ENCODE results near the gene CNDP1.
"Not testable (repeated sequence)": the region's sequence is repeated elsewhere in the genome, so short reads cannot be mapped to it uniquely, and the experiment has no call there.

CNDP1 gene

GRCh38 chr18:74556126-74556525 is 21.8 kb downstream of the CNDP1 start:
- Histone ChIP-seq H3K27ac (ENCODE audit: low read depth in 2 of 2, low read length in 2 of 2) (no peak overlapping the region), H3K27me3 (ENCODE audit: control insufficient read depth in 2 of 2, insufficient read depth in 2 of 2, low read length in 2 of 2) (peaks cover 0 to 7% of the 10 kb centered on the region in 2 donors), H3K4me3 (ENCODE audit: low read length in 2 of 2) (no peak overlapping the region), H3K36me3 (ENCODE audit: control insufficient read depth in 2 of 2, insufficient read depth in 2 of 2, low read length in 2 of 2) (no peaks in the 10 kb centered on the region), H3K4me1 (ENCODE audit: control insufficient read depth in 2 of 2, insufficient read depth in 2 of 2, low read length in 2 of 2) (no peaks in the 10 kb centered on the region), H3K9me3 (ENCODE audit: control insufficient read depth in 2 of 2, low read length in 2 of 2) (no peaks in the 10 kb centered on the region), H3K9ac (ENCODE audit: low read depth in 1 of 2, low read length in 2 of 2) (no peak overlapping the region)

GRCh38 chr18:74558096-74558495 is 23.8 kb downstream of the CNDP1 start:
- no peaks in the 10 kb centered on the region for H3K9me3 ChIP-seq (ENCODE audit: control insufficient read depth in 2 of 2, low read length in 2 of 2)
- no peak overlapping the region for H3K27ac ChIP-seq (ENCODE audit: low read depth in 2 of 2, low read length in 2 of 2)
- H3K36me3 ChIP-seq (ENCODE audit: control insufficient read depth in 2 of 2, insufficient read depth in 2 of 2, low read length in 2 of 2), result no peaks in the 10 kb centered on the region
- H3K4me1 ChIP-seq (ENCODE audit: control insufficient read depth in 2 of 2, insufficient read depth in 2 of 2, low read length in 2 of 2), result no peaks in the 10 kb centered on the region
- H3K27me3 ChIP-seq (ENCODE audit: control insufficient read depth in 2 of 2, insufficient read depth in 2 of 2, low read length in 2 of 2), result peaks cover 0 to 7% of the 10 kb centered on the region in 2 donors
- no peak overlapping the region for H3K9ac ChIP-seq (ENCODE audit: low read depth in 1 of 2, low read length in 2 of 2)
- H3K4me3 ChIP-seq (ENCODE audit: low read length in 2 of 2), result no peak overlapping the region

- H3K9me3 ChIP-seq (ENCODE audit: control insufficient read depth in 2 of 2, low read length in 2 of 2), result no peaks in the 10 kb centered on the region
- no peaks in the 10 kb centered on the region for H3K36me3 ChIP-seq (ENCODE audit: control insufficient read depth in 2 of 2, insufficient read depth in 2 of 2, low read length in 2 of 2)
- H3K9ac ChIP-seq (ENCODE audit: low read depth in 1 of 2, low read length in 2 of 2), result no peak overlapping the region
- H3K4me3 ChIP-seq (ENCODE audit: low read length in 2 of 2), result no peak overlapping the region
- no peaks in the 10 kb centered on the region for H3K27me3 ChIP-seq (ENCODE audit: control insufficient read depth in 2 of 2, insufficient read depth in 2 of 2, low read length in 2 of 2)
- no peak overlapping the region for H3K27ac ChIP-seq (ENCODE audit: low read depth in 2 of 2, low read length in 2 of 2)
- H3K4me1 ChIP-seq (ENCODE audit: control insufficient read depth in 2 of 2, insufficient read depth in 2 of 2, low read length in 2 of 2), result peaks cover 0 to 13% of the 10 kb centered on the region in 2 donors
Measured at GRCh38 chr18:74562131-74562730, 27.9 kb downstream of the CNDP1 start.

- Histone ChIP-seq H3K4me3 (ENCODE audit: low read length in 2 of 2) (no peak overlapping the region), H3K9ac (ENCODE audit: low read depth in 1 of 2, low read length in 2 of 2) (no peak overlapping the region), H3K9me3 (ENCODE audit: control insufficient read depth in 2 of 2, low read length in 2 of 2) (no peaks in the 10 kb centered on the region), H3K36me3 (ENCODE audit: control insufficient read depth in 2 of 2, insufficient read depth in 2 of 2, low read length in 2 of 2) (no peaks in the 10 kb centered on the region), H3K4me1 (ENCODE audit: control insufficient read depth in 2 of 2, insufficient read depth in 2 of 2, low read length in 2 of 2) (peaks cover 0 to 13% of the 10 kb centered on the region in 2 donors), H3K27me3 (ENCODE audit: control insufficient read depth in 2 of 2, insufficient read depth in 2 of 2, low read length in 2 of 2) (peaks cover 0 to under 1% of the 10 kb centered on the region in 2 donors), H3K27ac (ENCODE audit: low read depth in 2 of 2, low read length in 2 of 2) (no peak overlapping the region)
Measured at GRCh38 chr18:74562775-74563174, 28.5 kb downstream of the CNDP1 start.

GRCh38 chr18:74563999-74564398 is 29.7 kb downstream of the CNDP1 start:
- Histone ChIP-seq H3K9ac (ENCODE audit: low read depth in 1 of 2, low read length in 2 of 2) (no peak overlapping the region), H3K27me3 (ENCODE audit: control insufficient read depth in 2 of 2, insufficient read depth in 2 of 2, low read length in 2 of 2) (peaks cover 0 to 1% of the 10 kb centered on the region in 2 donors), H3K9me3 (ENCODE audit: control insufficient read depth in 2 of 2, low read length in 2 of 2) (no peaks in the 10 kb centered on the region), H3K36me3 (ENCODE audit: control insufficient read depth in 2 of 2, insufficient read depth in 2 of 2, low read length in 2 of 2) (no peaks in the 10 kb centered on the region), H3K27ac (ENCODE audit: low read depth in 2 of 2, low read length in 2 of 2) (no peak overlapping the region), H3K4me1 (ENCODE audit: control insufficient read depth in 2 of 2, insufficient read depth in 2 of 2, low read length in 2 of 2) (peaks cover 0 to 13% of the 10 kb centered on the region in 2 donors), H3K4me3 (ENCODE audit: low read length in 2 of 2) (no peak overlapping the region)

- H3K9ac ChIP-seq (ENCODE audit: low read depth in 1 of 2, low read length in 2 of 2); H3K36me3 ChIP-seq (ENCODE audit: control insufficient read depth in 2 of 2, insufficient read depth in 2 of 2, low read length in 2 of 2); H3K4me3 ChIP-seq (ENCODE audit: low read length in 2 of 2); H3K9me3 ChIP-seq (ENCODE audit: control insufficient read depth in 2 of 2, low read length in 2 of 2); H3K27me3 ChIP-seq (ENCODE audit: control insufficient read depth in 2 of 2, insufficient read depth in 2 of 2, low read length in 2 of 2); H3K27ac ChIP-seq (ENCODE audit: low read depth in 2 of 2, low read length in 2 of 2): not testable (repeated sequence)
- peaks cover 0 to 13% of the 10 kb centered on the region in 2 donors for H3K4me1 ChIP-seq (ENCODE audit: control insufficient read depth in 2 of 2, insufficient read depth in 2 of 2, low read length in 2 of 2)
Measured at GRCh38 chr18:74565164-74565563, 30.9 kb downstream of the CNDP1 start.

GRCh38 chr18:74565993-74566392 is 31.7 kb downstream of the CNDP1 start:
- H3K4me3 ChIP-seq (ENCODE audit: low read length in 2 of 2); H3K27ac ChIP-seq (ENCODE audit: low read depth in 2 of 2, low read length in 2 of 2); H3K27me3 ChIP-seq (ENCODE audit: control insufficient read depth in 2 of 2, insufficient read depth in 2 of 2, low read length in 2 of 2); H3K36me3 ChIP-seq (ENCODE audit: control insufficient read depth in 2 of 2, insufficient read depth in 2 of 2, low read length in 2 of 2); H3K9ac ChIP-seq (ENCODE audit: low read depth in 1 of 2, low read length in 2 of 2); H3K9me3 ChIP-seq (ENCODE audit: control insufficient read depth in 2 of 2, low read length in 2 of 2): not testable (repeated sequence)
- peaks cover 0 to 13% of the 10 kb centered on the region in 2 donors for H3K4me1 ChIP-seq (ENCODE audit: control insufficient read depth in 2 of 2, insufficient read depth in 2 of 2, low read length in 2 of 2)

GRCh38 chr18:74567822-74568221 is 33.5 kb downstream of the CNDP1 start:
- no peaks in the 10 kb centered on the region for H3K36me3 ChIP-seq (ENCODE audit: control insufficient read depth in 2 of 2, insufficient read depth in 2 of 2, low read length in 2 of 2)
- no peak overlapping the region for H3K4me3 ChIP-seq (ENCODE audit: low read length in 2 of 2)
- peaks cover 0 to 1% of the 10 kb centered on the region in 2 donors for H3K27me3 ChIP-seq (ENCODE audit: control insufficient read depth in 2 of 2, insufficient read depth in 2 of 2, low read length in 2 of 2)
- no peak overlapping the region for H3K27ac ChIP-seq (ENCODE audit: low read depth in 2 of 2, low read length in 2 of 2)
- H3K4me1 ChIP-seq (ENCODE audit: control insufficient read depth in 2 of 2, insufficient read depth in 2 of 2, low read length in 2 of 2), result peaks cover 0 to 13% of the 10 kb centered on the region in 2 donors
- no peaks in the 10 kb centered on the region for H3K9me3 ChIP-seq (ENCODE audit: control insufficient read depth in 2 of 2, low read length in 2 of 2)
- no peak overlapping the region for H3K9ac ChIP-seq (ENCODE audit: low read depth in 1 of 2, low read length in 2 of 2)

GRCh38 chr18:74569401-74569800 is 35.1 kb downstream of the CNDP1 start:
- Histone ChIP-seq H3K27me3 (ENCODE audit: control insufficient read depth in 2 of 2, insufficient read depth in 2 of 2, low read length in 2 of 2) (peaks cover 0 to 1% of the 10 kb centered on the region in 2 donors), H3K36me3 (ENCODE audit: control insufficient read depth in 2 of 2, insufficient read depth in 2 of 2, low read length in 2 of 2) (no peaks in the 10 kb centered on the region), H3K27ac (ENCODE audit: low read depth in 2 of 2, low read length in 2 of 2) (no peak overlapping the region), H3K4me3 (ENCODE audit: low read length in 2 of 2) (no peak overlapping the region), H3K4me1 (ENCODE audit: control insufficient read depth in 2 of 2, insufficient read depth in 2 of 2, low read length in 2 of 2) (peaks cover 0 to 12% of the 10 kb centered on the region in 2 donors), H3K9me3 (ENCODE audit: control insufficient read depth in 2 of 2, low read length in 2 of 2) (no peaks in the 10 kb centered on the region), H3K9ac (ENCODE audit: low read depth in 1 of 2, low read length in 2 of 2) (no peak overlapping the region)

- H3K9ac ChIP-seq (ENCODE audit: low read depth in 1 of 2, low read length in 2 of 2), result no peak overlapping the region
- no peak overlapping the region for H3K27ac ChIP-seq (ENCODE audit: low read depth in 2 of 2, low read length in 2 of 2)
- peaks cover 0 to 1% of the 10 kb centered on the region in 2 donors for H3K27me3 ChIP-seq (ENCODE audit: control insufficient read depth in 2 of 2, insufficient read depth in 2 of 2, low read length in 2 of 2)
- no peaks in the 10 kb centered on the region for H3K36me3 ChIP-seq (ENCODE audit: control insufficient read depth in 2 of 2, insufficient read depth in 2 of 2, low read length in 2 of 2)
- peaks cover 0 to 4% of the 10 kb centered on the region in 2 donors for H3K4me1 ChIP-seq (ENCODE audit: control insufficient read depth in 2 of 2, insufficient read depth in 2 of 2, low read length in 2 of 2)
- H3K4me3 ChIP-seq (ENCODE audit: low read length in 2 of 2), result no peak overlapping the region
- no peaks in the 10 kb centered on the region for H3K9me3 ChIP-seq (ENCODE audit: control insufficient read depth in 2 of 2, low read length in 2 of 2)
Measured at GRCh38 chr18:74570266-74570665, 36.0 kb downstream of the CNDP1 start.
